SK-N-SH (cell line): Measurements from ENCODE around the gene FAM78B. TPM values are rescaled to one million over a fixed set of nuclear protein-coding genes. Genes with fewer than 3 reads are reported as not detected.

Source experiments
- CTCF ChIA-PET: fragments of 300-600, 350-600 bp; formaldehyde crosslinking; extraction: SDS; loops from one replicate; lab custom pipeline; 2021; lab: Yijun Ruan, JAX
- POLR2A ChIA-PET: fragments of 350-600 bp; sonication (Branson Sonifier 250); formaldehyde crosslinking; extraction: SDS; loops from one replicate; lab custom pipeline; 2020; ENCODE audit warnings: antibody characterized with exemption, inconsistent platforms; lab: Yijun Ruan, JAX
- DNase-seq: peaks from one replicate; pipeline ENCODE4 v3.0.0; 2012
- H2AFZ ChIP-seq: fragments of 200-600 bp; sonication (generic); 2 replicates; pipeline ENCODE4 v1.8.1; 2016; ENCODE audit warnings: antibody characterized with exemption, mild to moderate bottlenecking, low read depth
- H3F3A ChIP-seq: fragments of 200-600 bp; sonication (generic); replicated peaks from 2 replicates; pipeline ENCODE3; 2016; ENCODE audit warnings: antibody characterized with exemption, mild to moderate bottlenecking; ENCODE audit not compliant: insufficient read depth
- H3K27ac ChIP-seq, 2 experiments: fragments of 200-500 bp in 1 of 2; fragments of 200-600 bp in 1 of 2; sonication (Bioruptor generic) in 1 of 2; sonication (generic), shearing (Covaris generic) in 1 of 2; 2 replicates each; pipeline versions ENCODE4 v1.5.1 to v1.6.1; 2014 to 2016; ENCODE audit warnings: low read depth in 2 of 2, inconsistent platforms in 1 of 2, low read length in 1 of 2, mild to moderate bottlenecking in 1 of 2, mixed read lengths in 1 of 2
- H3K27me3 ChIP-seq: fragments of 200-600 bp; sonication (generic), shearing (Covaris generic); 2 replicates; pipeline ENCODE4 v1.6.1; 2016; ENCODE audit warnings: mixed run types; ENCODE audit not compliant: insufficient read depth
- H3K36me3 ChIP-seq, 2 experiments: fragments of 200-500 bp in 1 of 2; fragments of 200-600 bp in 1 of 2; sonication (Bioruptor generic) in 1 of 2; sonication (generic) in 1 of 2; replicated peaks in 1 of 2; 2 replicates each; pipeline versions ENCODE3 to v1.5.1; 2014 to 2016; ENCODE audit warnings: low read length in 1 of 2, mild to moderate bottlenecking in 1 of 2; ENCODE audit not compliant: insufficient read depth in 2 of 2, control insufficient read depth in 1 of 2
- H3K4me1 ChIP-seq, 2 experiments: fragments of 200-500 bp in 1 of 2; fragments of 200-600 bp in 1 of 2; sonication (Bioruptor generic) in 1 of 2; sonication (generic), shearing (Covaris generic) in 1 of 2; 2 replicates each; pipeline versions ENCODE4 v1.5.1 to v1.6.1; 2014 to 2016; ENCODE audit warnings: low read depth in 1 of 2, low read length in 1 of 2, mixed run types in 1 of 2; ENCODE audit not compliant: insufficient read depth in 2 of 2, control insufficient read depth in 1 of 2
- H3K4me2 ChIP-seq: fragments of 200-600 bp; sonication (generic), shearing (Covaris generic); 2 replicates; pipeline ENCODE4 v1.6.1; 2017; ENCODE audit warnings: mixed run types
- H3K4me3 ChIP-seq, 2 experiments: fragments of 200-500 bp in 1 of 2; fragments of 200-600 bp in 1 of 2; sonication (Bioruptor generic) in 1 of 2; sonication (generic), shearing (Covaris generic) in 1 of 2; 2 replicates each; pipeline versions ENCODE4 v1.5.1 to v1.8.1; 2014 to 2016; ENCODE audit warnings: low read depth in 2 of 2, inconsistent platforms in 1 of 2, low read length in 1 of 2, mild to moderate bottlenecking in 1 of 2, mixed read lengths in 1 of 2, moderate library complexity in 1 of 2
- H3K79me2 ChIP-seq: fragments of 200-600 bp; sonication (generic); 2 replicates; pipeline ENCODE4 v1.8.1; 2017; ENCODE audit warnings: mild to moderate bottlenecking; ENCODE audit not compliant: insufficient read depth
- H3K9ac ChIP-seq: fragments of 200-600 bp; sonication (generic); 2 replicates; pipeline ENCODE4 v1.6.1; 2017; ENCODE audit warnings: mixed run types
- H3K9me2 ChIP-seq: fragments of 200-600 bp; sonication (generic); 2 replicates; pipeline ENCODE4 v1.6.1; 2017; ENCODE audit warnings: mixed run types
- H3K9me3 ChIP-seq: fragments of 200-600 bp; sonication (generic); 2 replicates; pipeline ENCODE4 v1.6.1; 2017; ENCODE audit warnings: mixed run types, mild to moderate bottlenecking, moderate library complexity
- H4K20me1 ChIP-seq: fragments of 200-600 bp; sonication (generic); 2 replicates; pipeline ENCODE4 v1.6.1; 2017; ENCODE audit warnings: mild to moderate bottlenecking, mixed run types; ENCODE audit not compliant: insufficient read depth
- FOXM1 ChIP-seq: IDR thresholded peaks from 2 replicates; pipeline ENCODE4 v1.4.0; 2012; ENCODE audit warnings: low read depth, mild to moderate bottlenecking
- GATA2 ChIP-seq: sonication (generic); formaldehyde crosslinking; IDR thresholded peaks from 2 replicates; pipeline ENCODE4 v1.5.0; 2020; ENCODE audit warnings: mild to moderate bottlenecking, missing genetic modification reagents
- PBX3 ChIP-seq: IDR thresholded peaks from 2 replicates; pipeline ENCODE4; 2012
- POLR2AphosphoS5 ChIP-seq: IDR thresholded peaks from 2 replicates; pipeline ENCODE4 v1.6.1; 2012; ENCODE audit warnings: low read depth, low read length
- RCOR1 ChIP-seq: fragments of 150-350 bp; IDR thresholded peaks from 2 replicates; pipeline ENCODE4 v1.6.1; 2017; ENCODE audit warnings: antibody characterized with exemption, low read length
- SIN3A ChIP-seq: IDR thresholded peaks from 2 replicates; pipeline ENCODE4 v1.6.1; 2012; ENCODE audit warnings: low read depth, mild to moderate bottlenecking, low read length, moderate library complexity, borderline replicate concordance
- SMC3 ChIP-seq: IDR thresholded peaks from 2 replicates; pipeline ENCODE4 v1.6.1; 2012; ENCODE audit warnings: low read depth, low read length, improper control_type of control experiment
- TEAD4 ChIP-seq: IDR thresholded peaks from 2 replicates; pipeline ENCODE4 v1.4.0; 2012; ENCODE audit warnings: mild to moderate bottlenecking, borderline replicate concordance; ENCODE audit not compliant: insufficient read depth
- USF1 ChIP-seq: IDR thresholded peaks from 2 replicates; pipeline ENCODE4 v1.4.0; 2012; ENCODE audit warnings: low read depth, borderline replicate concordance
- WGBS: methylation state at CpG from one replicate; pipeline ENCODE4 v1.1.6; 2017; ENCODE audit warnings: low lambda C conversion rate; 5-methylcytosine and 5-hydroxymethylcytosine counted together
- polyA plus RNA-seq, 3 experiments: library from polyadenylated mRNA; depleted of rRNA; stranded (reverse); fragments of >200 nt; gene quantifications; 2 replicates each; pipeline ENCODE4 v1.2.3, GENCODE V29; 2012
- TF ChIP-seq, protein P1 (sequence below): IDR thresholded peaks from 2 replicates; pipeline ENCODE4 v1.6.1; 2012; ENCODE audit warnings: mild to moderate bottlenecking, low read depth, low read length, moderate library complexity
- TF ChIP-seq, protein P2 (sequence below): IDR thresholded peaks from 2 replicates; pipeline ENCODE4 v1.4.0; 2012; ENCODE audit warnings: low read depth
- TF ChIP-seq, protein P3 (sequence below): fragments of 200-600 bp; sonication (generic); IDR thresholded peaks from 2 replicates; pipeline ENCODE4 v1.6.1; 2017; ENCODE audit warnings: antibody characterized with exemption, mild to moderate bottlenecking, moderate library complexity
- TF ChIP-seq, protein P4 (sequence below): fragments of 150-350 bp; IDR thresholded peaks from 2 replicates; pipeline ENCODE4 v1.6.1; 2016; ENCODE audit warnings: mild to moderate bottlenecking, low read depth, low read length

FAM78B gene
- polyA plus RNA-seq, 1 of the 3 experiments (the other 2 are of a cell fraction): 0.36 TPM

DNA sequence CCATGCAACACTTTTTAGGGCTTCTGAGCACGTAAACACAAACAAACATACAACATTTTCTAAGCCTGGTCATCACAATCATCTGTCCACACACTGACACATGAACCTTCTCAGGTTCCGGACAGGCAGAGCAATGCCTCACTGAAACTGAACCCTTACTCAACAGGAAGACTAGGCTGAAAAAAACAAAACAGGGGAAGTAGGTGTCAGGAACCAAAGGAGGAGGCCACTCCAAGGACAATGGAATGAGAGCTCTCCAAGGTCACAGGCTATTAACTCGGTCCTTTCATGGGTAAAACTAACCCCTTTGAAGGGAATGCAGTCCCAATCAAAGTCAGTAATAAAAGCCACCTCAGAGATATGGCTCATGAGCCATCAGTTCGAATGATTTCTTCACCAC, 76.6 kb downstream of the FAM78B start:
- CTCF ChIA-PET: interaction anchor here (1.0 kb wide), 1 partner anchor 31 kb away, joined by 3 read pairs; no protein-coding TSS in a partner anchor
- no peaks in the 10 kb centered on the region for H3K9me3 ChIP-seq
- WGBS: 18% methylated on average over 4 of the region's 4 CpGs

DNA sequence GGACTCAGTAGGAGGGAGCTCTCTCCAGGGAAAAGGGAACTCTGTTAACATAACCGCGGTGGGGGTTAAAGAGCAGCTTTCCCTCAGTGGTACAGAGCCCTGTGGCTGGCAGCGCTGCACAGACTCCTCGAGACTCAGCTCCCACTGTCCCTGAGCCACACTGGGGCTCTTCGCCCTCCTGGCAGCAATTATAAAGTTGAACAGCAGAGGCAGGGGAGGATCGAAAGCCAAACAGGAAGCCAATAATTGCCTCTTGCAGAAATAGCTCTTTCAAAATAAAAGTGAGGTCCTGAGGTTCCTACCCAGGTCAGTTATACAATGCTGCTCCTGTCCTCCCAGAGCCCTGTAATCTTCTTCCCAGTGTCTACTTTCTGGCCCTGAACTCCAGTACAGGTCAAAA, 77.0 kb downstream of the FAM78B start:
- POLR2A ChIA-PET: no interaction called here
- CTCF ChIA-PET: no interaction called here
- H3F3A ChIP-seq: no peaks in the 10 kb centered on the region
- TF ChIP-seq TEAD4 (no peak), PBX3 (no peak), POLR2AphosphoS5 (no peak)
- TF ChIP-seq, protein P1, sequence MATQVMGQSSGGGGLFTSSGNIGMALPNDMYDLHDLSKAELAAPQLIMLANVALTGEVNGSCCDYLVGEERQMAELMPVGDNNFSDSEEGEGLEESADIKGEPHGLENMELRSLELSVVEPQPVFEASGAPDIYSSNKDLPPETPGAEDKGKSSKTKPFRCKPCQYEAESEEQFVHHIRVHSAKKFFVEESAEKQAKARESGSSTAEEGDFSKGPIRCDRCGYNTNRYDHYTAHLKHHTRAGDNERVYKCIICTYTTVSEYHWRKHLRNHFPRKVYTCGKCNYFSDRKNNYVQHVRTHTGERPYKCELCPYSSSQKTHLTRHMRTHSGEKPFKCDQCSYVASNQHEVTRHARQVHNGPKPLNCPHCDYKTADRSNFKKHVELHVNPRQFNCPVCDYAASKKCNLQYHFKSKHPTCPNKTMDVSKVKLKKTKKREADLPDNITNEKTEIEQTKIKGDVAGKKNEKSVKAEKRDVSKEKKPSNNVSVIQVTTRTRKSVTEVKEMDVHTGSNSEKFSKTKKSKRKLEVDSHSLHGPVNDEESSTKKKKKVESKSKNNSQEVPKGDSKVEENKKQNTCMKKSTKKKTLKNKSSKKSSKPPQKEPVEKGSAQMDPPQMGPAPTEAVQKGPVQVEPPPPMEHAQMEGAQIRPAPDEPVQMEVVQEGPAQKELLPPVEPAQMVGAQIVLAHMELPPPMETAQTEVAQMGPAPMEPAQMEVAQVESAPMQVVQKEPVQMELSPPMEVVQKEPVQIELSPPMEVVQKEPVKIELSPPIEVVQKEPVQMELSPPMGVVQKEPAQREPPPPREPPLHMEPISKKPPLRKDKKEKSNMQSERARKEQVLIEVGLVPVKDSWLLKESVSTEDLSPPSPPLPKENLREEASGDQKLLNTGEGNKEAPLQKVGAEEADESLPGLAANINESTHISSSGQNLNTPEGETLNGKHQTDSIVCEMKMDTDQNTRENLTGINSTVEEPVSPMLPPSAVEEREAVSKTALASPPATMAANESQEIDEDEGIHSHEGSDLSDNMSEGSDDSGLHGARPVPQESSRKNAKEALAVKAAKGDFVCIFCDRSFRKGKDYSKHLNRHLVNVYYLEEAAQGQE: no peak
- TF ChIP-seq, protein P2, sequence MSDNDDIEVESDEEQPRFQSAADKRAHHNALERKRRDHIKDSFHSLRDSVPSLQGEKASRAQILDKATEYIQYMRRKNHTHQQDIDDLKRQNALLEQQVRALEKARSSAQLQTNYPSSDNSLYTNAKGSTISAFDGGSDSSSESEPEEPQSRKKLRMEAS: no peak
- TF ChIP-seq, all 33 proteins: peak for 0
- Histone ChIP-seq H3K27me3 (no peaks in the 10 kb centered on the region), H3K9me2 (no peaks in the 10 kb centered on the region), H3K4me3 (no peak overlapping the region), H3K9me3 (no peaks in the 10 kb centered on the region), H3K27ac (no peak overlapping the region), H3K79me2 (no peaks in the 10 kb centered on the region), H3K4me2 (no peak overlapping the region), H3K4me1 (no peaks in the 10 kb centered on the region), H4K20me1 (no peaks in the 10 kb centered on the region), H2AFZ (no peak overlapping the region), H3K36me3 (no peaks in the 10 kb centered on the region), H3K9ac (no peak overlapping the region)
- DNase-seq: peak; percentile 13
- 4% methylated on average over 6 of the region's 6 CpGs for WGBS

More for the DNA sequence above, 76.6 kb downstream of the FAM78B start:
- H3K27me3 ChIP-seq: no peaks in the 10 kb centered on the region
- H3K4me2 ChIP-seq: no peak overlapping the region
- H3K9ac ChIP-seq: no peak overlapping the region
- H3K79me2 ChIP-seq: no peaks in the 10 kb centered on the region
- no peak overlapping the region for H3K4me3 ChIP-seq
- no peak overlapping the region for H2AFZ ChIP-seq
- no peak overlapping the region for H3K27ac ChIP-seq
- no peak for DNase-seq
- H3K36me3 ChIP-seq: no peaks in the 10 kb centered on the region
- no peaks in the 10 kb centered on the region for H3F3A ChIP-seq
- no peaks in the 10 kb centered on the region for H3K9me2 ChIP-seq
- TF ChIP-seq SMC3: no peak
- no peak for TF ChIP-seq FOXM1
- TF ChIP-seq TEAD4: no peak
- TF ChIP-seq GATA2: no peak
- TF ChIP-seq RCOR1: no peak
- TF ChIP-seq USF1: no peak
- TF ChIP-seq, protein P3, sequence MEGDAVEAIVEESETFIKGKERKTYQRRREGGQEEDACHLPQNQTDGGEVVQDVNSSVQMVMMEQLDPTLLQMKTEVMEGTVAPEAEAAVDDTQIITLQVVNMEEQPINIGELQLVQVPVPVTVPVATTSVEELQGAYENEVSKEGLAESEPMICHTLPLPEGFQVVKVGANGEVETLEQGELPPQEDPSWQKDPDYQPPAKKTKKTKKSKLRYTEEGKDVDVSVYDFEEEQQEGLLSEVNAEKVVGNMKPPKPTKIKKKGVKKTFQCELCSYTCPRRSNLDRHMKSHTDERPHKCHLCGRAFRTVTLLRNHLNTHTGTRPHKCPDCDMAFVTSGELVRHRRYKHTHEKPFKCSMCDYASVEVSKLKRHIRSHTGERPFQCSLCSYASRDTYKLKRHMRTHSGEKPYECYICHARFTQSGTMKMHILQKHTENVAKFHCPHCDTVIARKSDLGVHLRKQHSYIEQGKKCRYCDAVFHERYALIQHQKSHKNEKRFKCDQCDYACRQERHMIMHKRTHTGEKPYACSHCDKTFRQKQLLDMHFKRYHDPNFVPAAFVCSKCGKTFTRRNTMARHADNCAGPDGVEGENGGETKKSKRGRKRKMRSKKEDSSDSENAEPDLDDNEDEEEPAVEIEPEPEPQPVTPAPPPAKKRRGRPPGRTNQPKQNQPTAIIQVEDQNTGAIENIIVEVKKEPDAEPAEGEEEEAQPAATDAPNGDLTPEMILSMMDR: no peak
- no peak for TF ChIP-seq SIN3A
- TF ChIP-seq, protein P4, sequence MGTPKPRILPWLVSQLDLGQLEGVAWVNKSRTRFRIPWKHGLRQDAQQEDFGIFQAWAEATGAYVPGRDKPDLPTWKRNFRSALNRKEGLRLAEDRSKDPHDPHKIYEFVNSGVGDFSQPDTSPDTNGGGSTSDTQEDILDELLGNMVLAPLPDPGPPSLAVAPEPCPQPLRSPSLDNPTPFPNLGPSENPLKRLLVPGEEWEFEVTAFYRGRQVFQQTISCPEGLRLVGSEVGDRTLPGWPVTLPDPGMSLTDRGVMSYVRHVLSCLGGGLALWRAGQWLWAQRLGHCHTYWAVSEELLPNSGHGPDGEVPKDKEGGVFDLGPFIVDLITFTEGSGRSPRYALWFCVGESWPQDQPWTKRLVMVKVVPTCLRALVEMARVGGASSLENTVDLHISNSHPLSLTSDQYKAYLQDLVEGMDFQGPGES: no peak
- no peaks in the 10 kb centered on the region for H4K20me1 ChIP-seq
- POLR2A ChIA-PET: no interaction called here
- H3K4me1 ChIP-seq: no peaks in the 10 kb centered on the region
